SK-N-SH treated with all-trans-retinoic acid at 6 μM for 48 hours (cell line): ENCODE results near the gene SLC12A8.

Experiments
- ATAC-seq: fragments of 200-7000 bp; cut with Tn5 transposase; 3 replicates; pipeline ENCODE4 v1.9.1; 2020; ENCODE audit warnings: mild to moderate bottlenecking, moderate library complexity
- ARNTL ChIP-seq: fragments of 450-650 bp; formaldehyde crosslinking; IDR thresholded peaks from 2 replicates; pipeline ENCODE4 v1.5.0; 2020; ENCODE audit warnings: low read depth, mild to moderate bottlenecking, moderate library complexity, borderline replicate concordance
- BACH2 ChIP-seq: fragments of 250-450 bp; sonication (Bioruptor Pico); IDR thresholded peaks from 2 replicates; pipeline ENCODE4 v1.9.0; 2021; ENCODE audit warnings: mild to moderate bottlenecking, borderline replicate concordance
- CSDC2 ChIP-seq: fragments of 250-450 bp; sonication (Bioruptor Pico); IDR thresholded peaks from 2 replicates; pipeline ENCODE4 v1.5.0; 2020; ENCODE audit warnings: mild to moderate bottlenecking, moderate library complexity
- CSRNP3 ChIP-seq: fragments of 250-450 bp; sonication (Bioruptor Pico); IDR thresholded peaks from 2 replicates; pipeline ENCODE4 v1.5.1; 2021; ENCODE audit warnings: mild to moderate bottlenecking, moderate library complexity
- ESRRG ChIP-seq: fragments of 250-450 bp; sonication (Bioruptor Pico); IDR thresholded peaks from 2 replicates; pipeline ENCODE4 v1.6.1; 2021; ENCODE audit warnings: mild to moderate bottlenecking
- GLIS3 ChIP-seq: fragments of 250-450 bp; sonication (Bioruptor Pico); IDR thresholded peaks from 2 replicates; pipeline ENCODE4 v1.5.0; 2020; ENCODE audit warnings: mild to moderate bottlenecking, moderate library complexity
- ISL1 ChIP-seq: fragments of 250-450 bp; sonication (Bioruptor Pico); IDR thresholded peaks from 2 replicates; pipeline ENCODE4 v2.1.2; 2022; ENCODE audit warnings: mild to moderate bottlenecking, moderate library complexity
- PATZ1 ChIP-seq: fragments of 250-450 bp; sonication (Bioruptor Pico); IDR thresholded peaks from 2 replicates; pipeline ENCODE4 v1.8.0; 2020; ENCODE audit warnings: mild to moderate bottlenecking, moderate library complexity, borderline replicate concordance
- PPARA ChIP-seq: fragments of 250-450 bp; sonication (Bioruptor Pico); IDR thresholded peaks from 2 replicates; pipeline ENCODE4 v1.5.0; 2020; ENCODE audit warnings: mild to moderate bottlenecking, borderline replicate concordance
- SNAI2 ChIP-seq: fragments of 250-450 bp; sonication (Bioruptor Pico); IDR thresholded peaks from 2 replicates; pipeline ENCODE4 v1.5.0; 2020; ENCODE audit warnings: mild to moderate bottlenecking, moderate library complexity
- TCF4 ChIP-seq: fragments of 250-450 bp; sonication (Bioruptor Pico); IDR thresholded peaks from 2 replicates; pipeline ENCODE4 v1.8.0; 2021; ENCODE audit warnings: mild to moderate bottlenecking, moderate library complexity, borderline replicate concordance
- TOX ChIP-seq: fragments of 250-450 bp; sonication (Bioruptor Pico); IDR thresholded peaks from 2 replicates; pipeline ENCODE4 v1.8.0; 2021; ENCODE audit warnings: mild to moderate bottlenecking, moderate library complexity, borderline replicate concordance
- TSHZ2 ChIP-seq: fragments of 250-450 bp; sonication (Bioruptor Pico); IDR thresholded peaks from 2 replicates; pipeline ENCODE4 v1.5.0; 2020; ENCODE audit warnings: mild to moderate bottlenecking, moderate library complexity
- ZFP3 ChIP-seq: fragments of 250-450 bp; sonication (Bioruptor Pico); IDR thresholded peaks from 2 replicates; pipeline ENCODE4 v1.5.0; 2020; ENCODE audit warnings: mild to moderate bottlenecking, moderate library complexity
- ZNF565 ChIP-seq: fragments of 450-650 bp; formaldehyde crosslinking; conservative IDR thresholded peaks from 2 replicates; pipeline ENCODE4 v1.5.0; 2020; ENCODE audit warnings: low read depth, mild to moderate bottlenecking, moderate library complexity
- ZNF70 ChIP-seq: fragments of 450-650 bp; formaldehyde crosslinking; IDR thresholded peaks from 2 replicates; pipeline ENCODE4 v1.5.0; 2020; ENCODE audit warnings: mild to moderate bottlenecking, moderate library complexity
- ZNF8 ChIP-seq: fragments of 450-650 bp; formaldehyde crosslinking; IDR thresholded peaks from 2 replicates; pipeline ENCODE4 v1.5.0; 2020; ENCODE audit warnings: mild to moderate bottlenecking, moderate library complexity

SLC12A8 gene

GRCh38 chr3:125125821-125126245 is 86.7 kb downstream of the SLC12A8 start (continued):
- peak; percentile 47; the same call in 1 of the 2 replicates for TF ChIP-seq TSHZ2 (CRISPR knock-in tag)
- TF ChIP-seq ZNF565 (CRISPR knock-in tag): no peak
- 0 out of 2 replicates have a peak, but pooled peaks have one; percentile 28 for TF ChIP-seq ESRRG
- TF ChIP-seq ARNTL: no peak
- no peak for TF ChIP-seq ZNF70
- no peak for TF ChIP-seq CSRNP3 (CRISPR knock-in tag)
- TF ChIP-seq ZNF8 (CRISPR knock-in tag): no peak

GRCh38 chr3:125123451-125124305 is 88.9 kb downstream of the SLC12A8 start:
- TF ChIP-seq CSDC2 (CRISPR knock-in tag) (peak; percentile 8; the same call in 1 of the 2 replicates), ZNF565 (CRISPR knock-in tag) (no peak), ISL1 (CRISPR knock-in tag) (0 out of 2 replicates have a peak, but pooled peaks have one; percentile 3), PATZ1 (CRISPR knock-in tag) (no peak), GLIS3 (CRISPR knock-in tag) (no peak), TOX (CRISPR knock-in tag) (no peak), TSHZ2 (CRISPR knock-in tag) (peak; percentile 60; the same call in 1 of the 2 replicates), ZNF70 (no peak), SNAI2 (CRISPR knock-in tag) (no peak), CSRNP3 (CRISPR knock-in tag) (no peak), PPARA (CRISPR knock-in tag) (no peak), ESRRG (no peak), ZNF8 (CRISPR knock-in tag) (no peak), ZFP3 (CRISPR knock-in tag) (no peak), BACH2 (CRISPR knock-in tag) (no peak), TCF4 (CRISPR knock-in tag) (peak; percentile 59; the same call in 1 of the 2 replicates)
- peak; percentile 81 for ATAC-seq
